ENCODE data around the gene ARF3.

Gene ARF3

GRCh38 chr12:48958049-48958388 lies 732 bp upstream of the ARF3 start:
- H3K27ac ChIP-seq (ENCODE audit: low read depth, low read length, severe bottlenecking) = no peak overlapping the region

GRCh38 chr12:48956279-48957140 lies 777 bp downstream of the ARF3 start:
- Histone ChIP-seq H3K4me1 (ENCODE audit: control insufficient read depth, insufficient read depth, low read length, poor library complexity, severe bottlenecking) (peaks cover 27% of the 10 kb centered on the region), H3K27ac (ENCODE audit: low read depth, low read length, severe bottlenecking) (peak overlapping the region; percentile 68), H3K4me3 (ENCODE audit: extremely low read depth, insufficient read depth, low read length, poor library complexity, severe bottlenecking) (peak overlapping the region; percentile 98), H3K9me3 (ENCODE audit: control insufficient read depth, low read length) (no peaks in the 10 kb centered on the region), H3K36me3 (ENCODE audit: control insufficient read depth, insufficient read depth, low read length) (peaks cover 42% of the 10 kb centered on the region)
- WGBS, 2 experiments (ENCODE audit: insufficient coverage in 2 of 2) = 0% methylated on average over 8 to 19 of the region's 29 CpGs

More at GRCh38 chr12:48958049-48958388, 732 bp upstream of the ARF3 start:
- H3K9me3 ChIP-seq (ENCODE audit: control insufficient read depth, low read length) = no peaks in the 10 kb centered on the region
- H3K4me1 ChIP-seq (ENCODE audit: control insufficient read depth, insufficient read depth, low read length, poor library complexity, severe bottlenecking) = peaks cover 26% of the 10 kb centered on the region
- H3K36me3 ChIP-seq (ENCODE audit: control insufficient read depth, insufficient read depth, low read length) = peaks cover 29% of the 10 kb centered on the region
- WGBS, 2 experiments (ENCODE audit: insufficient coverage in 2 of 2) = 43 to 66% methylated on average over 1 to 2 of the region's 3 CpGs
- H3K4me3 ChIP-seq (ENCODE audit: extremely low read depth, insufficient read depth, low read length, poor library complexity, severe bottlenecking) = peak overlapping the region; percentile 98

- Histone ChIP-seq H3K36me3 (ENCODE audit: control insufficient read depth, insufficient read depth, low read length) (peaks cover 56% of the 10 kb centered on the region), H3K4me1 (ENCODE audit: control insufficient read depth, insufficient read depth, low read length, poor library complexity, severe bottlenecking) (peaks cover 22% of the 10 kb centered on the region), H3K27ac (ENCODE audit: low read depth, low read length, severe bottlenecking) (no peak overlapping the region), H3K9me3 (ENCODE audit: control insufficient read depth, low read length) (no peaks in the 10 kb centered on the region), H3K4me3 (ENCODE audit: extremely low read depth, insufficient read depth, low read length, poor library complexity, severe bottlenecking) (peak overlapping the region; percentile 98)
- WGBS, 2 experiments (ENCODE audit: insufficient coverage in 2 of 2) = 100% methylated on average over 1 to 2 of the region's 3 CpGs
These were observed 2.3 kb downstream of the ARF3 start for GRCh38 chr12:48954841-48955501.

- H3K9me3 ChIP-seq (ENCODE audit: control insufficient read depth, low read length) = no peaks in the 10 kb centered on the region
- H3K27ac ChIP-seq (ENCODE audit: low read depth, low read length, severe bottlenecking) = no peak overlapping the region
- 100% methylated on average over 2 of the region's 3 CpGs; no CpG with 5 or more reads in 1 of the 2 experiments for WGBS, 2 experiments (ENCODE audit: insufficient coverage in 2 of 2)
- peaks cover 63% of the 10 kb centered on the region for H3K36me3 ChIP-seq (ENCODE audit: control insufficient read depth, insufficient read depth, low read length)
- H3K4me1 ChIP-seq (ENCODE audit: control insufficient read depth, insufficient read depth, low read length, poor library complexity, severe bottlenecking) = peaks cover 22% of the 10 kb centered on the region
- no peak overlapping the region for H3K4me3 ChIP-seq (ENCODE audit: extremely low read depth, insufficient read depth, low read length, poor library complexity, severe bottlenecking)
These were observed 3.2 kb downstream of the ARF3 start for GRCh38 chr12:48954061-48954460.

- 98 to 100% methylated on average over 3 of the region's 4 CpGs for WGBS, 2 experiments (ENCODE audit: insufficient coverage in 2 of 2)
- Histone ChIP-seq H3K27ac (ENCODE audit: low read depth, low read length, severe bottlenecking) (no peak overlapping the region), H3K4me3 (ENCODE audit: extremely low read depth, insufficient read depth, low read length, poor library complexity, severe bottlenecking) (no peak overlapping the region), H3K4me1 (ENCODE audit: control insufficient read depth, insufficient read depth, low read length, poor library complexity, severe bottlenecking) (peaks cover 22% of the 10 kb centered on the region), H3K36me3 (ENCODE audit: control insufficient read depth, insufficient read depth, low read length) (peaks cover 69% of the 10 kb centered on the region), H3K9me3 (ENCODE audit: control insufficient read depth, low read length) (no peaks in the 10 kb centered on the region)
These were observed 4.6 kb downstream of the ARF3 start for GRCh38 chr12:48952691-48953090.

GRCh38 chr12:48947727-48948126 lies 9.6 kb downstream of the ARF3 start:
- WGBS, 2 experiments (ENCODE audit: insufficient coverage in 2 of 2) = 86 to 100% methylated on average over 3 of the region's 3 CpGs
- peaks cover 47% of the 10 kb centered on the region for H3K36me3 ChIP-seq (ENCODE audit: control insufficient read depth, insufficient read depth, low read length)
- H3K27ac ChIP-seq (ENCODE audit: low read depth, low read length, severe bottlenecking) = no peak overlapping the region
- peaks cover 4% of the 10 kb centered on the region for H3K4me1 ChIP-seq (ENCODE audit: control insufficient read depth, insufficient read depth, low read length, poor library complexity, severe bottlenecking)
- H3K4me3 ChIP-seq (ENCODE audit: extremely low read depth, insufficient read depth, low read length, poor library complexity, severe bottlenecking) = no peak overlapping the region
- H3K9me3 ChIP-seq (ENCODE audit: control insufficient read depth, low read length) = no peaks in the 10 kb centered on the region

- H3K4me3 ChIP-seq (ENCODE audit: extremely low read depth, insufficient read depth, low read length, poor library complexity, severe bottlenecking) = no peak overlapping the region
These were observed 10.3 kb downstream of the ARF3 start for GRCh38 chr12:48946943-48947342.

GRCh38 chr12:48946205-48946604 lies 11.1 kb downstream of the ARF3 start:
- H3K4me3 ChIP-seq (ENCODE audit: extremely low read depth, insufficient read depth, low read length, poor library complexity, severe bottlenecking) = no peak overlapping the region
- no peaks in the 10 kb centered on the region for H3K9me3 ChIP-seq (ENCODE audit: control insufficient read depth, low read length)
- H3K36me3 ChIP-seq (ENCODE audit: control insufficient read depth, insufficient read depth, low read length) = peaks cover 47% of the 10 kb centered on the region
- H3K27ac ChIP-seq (ENCODE audit: low read depth, low read length, severe bottlenecking) = no peak overlapping the region
- no peaks in the 10 kb centered on the region for H3K4me1 ChIP-seq (ENCODE audit: control insufficient read depth, insufficient read depth, low read length, poor library complexity, severe bottlenecking)

More at GRCh38 chr12:48946943-48947342, 10.3 kb downstream of the ARF3 start:
- Histone ChIP-seq H3K36me3 (ENCODE audit: control insufficient read depth, insufficient read depth, low read length) (peaks cover 45% of the 10 kb centered on the region), H3K9me3 (ENCODE audit: control insufficient read depth, low read length) (no peaks in the 10 kb centered on the region), H3K27ac (ENCODE audit: low read depth, low read length, severe bottlenecking) (no peak overlapping the region), H3K4me1 (ENCODE audit: control insufficient read depth, insufficient read depth, low read length, poor library complexity, severe bottlenecking) (no peaks in the 10 kb centered on the region)
- WGBS, 2 experiments (ENCODE audit: insufficient coverage in 2 of 2) = 93 to 95% methylated on average over 4 to 5 of the region's 6 CpGs

- no CpG with 5 or more reads among the region's 4 CpGs for whole genome bisulfite sequencing, 2 experiments (ENCODE audit: insufficient coverage in 2 of 2)
- Histone ChIP-seq H3K9me3 (ENCODE audit: control insufficient read depth, low read length) (no peaks in the 10 kb centered on the region), H3K4me3 (ENCODE audit: extremely low read depth, insufficient read depth, low read length, poor library complexity, severe bottlenecking) (no peak overlapping the region), H3K36me3 (ENCODE audit: control insufficient read depth, insufficient read depth, low read length) (peaks cover 51% of the 10 kb centered on the region), H3K27ac (ENCODE audit: low read depth, low read length, severe bottlenecking) (no peak overlapping the region), H3K4me1 (ENCODE audit: control insufficient read depth, insufficient read depth, low read length, poor library complexity, severe bottlenecking) (no peaks in the 10 kb centered on the region)
These were observed 14.1 kb downstream of the ARF3 start for GRCh38 chr12:48943221-48943620.

GRCh38 chr12:48940181-48940580 lies 17.1 kb downstream of the ARF3 start:
- Histone ChIP-seq H3K27ac (ENCODE audit: low read depth, low read length, severe bottlenecking) (no peak overlapping the region), H3K9me3 (ENCODE audit: control insufficient read depth, low read length) (no peaks in the 10 kb centered on the region), H3K36me3 (ENCODE audit: control insufficient read depth, insufficient read depth, low read length) (peaks cover 62% of the 10 kb centered on the region), H3K4me1 (ENCODE audit: control insufficient read depth, insufficient read depth, low read length, poor library complexity, severe bottlenecking) (no peaks in the 10 kb centered on the region), H3K4me3 (ENCODE audit: extremely low read depth, insufficient read depth, low read length, poor library complexity, severe bottlenecking) (no peak overlapping the region)
- whole genome bisulfite sequencing, 2 experiments (ENCODE audit: insufficient coverage in 2 of 2) = 100% methylated on average over 1 to 2 of the region's 3 CpGs

GRCh38 chr12:48938805-48939204 lies 18.5 kb downstream of the ARF3 start:
- Histone ChIP-seq H3K27ac (ENCODE audit: low read depth, low read length, severe bottlenecking) (no peak overlapping the region), H3K36me3 (ENCODE audit: control insufficient read depth, insufficient read depth, low read length) (peaks cover 76% of the 10 kb centered on the region), H3K9me3 (ENCODE audit: control insufficient read depth, low read length) (no peaks in the 10 kb centered on the region), H3K4me3 (ENCODE audit: extremely low read depth, insufficient read depth, low read length, poor library complexity, severe bottlenecking) (no peak overlapping the region), H3K4me1 (ENCODE audit: control insufficient read depth, insufficient read depth, low read length, poor library complexity, severe bottlenecking) (no peaks in the 10 kb centered on the region)
- WGBS, 2 experiments (ENCODE audit: insufficient coverage in 2 of 2) = 95 to 97% methylated on average over 7 of the region's 7 CpGs
